SU-DHL-6 (cell line): ENCODE data around the gene DSN1.

ENCODE experiments used
- H2AFZ ChIP-seq: fragments of 200-600 bp; sonication (generic); 2 replicates; pipeline ENCODE4 v1.6.1; 2014; ENCODE audit warnings: low read depth, mild to moderate bottlenecking, moderate library complexity, mixed read lengths, antibody characterized with exemption, low read length; ENCODE audit not compliant: severe bottlenecking
- H3F3A ChIP-seq: fragments of 200-600 bp; shearing (Covaris generic); 2 replicates; pipeline ENCODE4 v1.6.0; 2016; ENCODE audit warnings: antibody characterized with exemption, mild to moderate bottlenecking; ENCODE audit not compliant: insufficient read depth
- H3K27ac ChIP-seq: fragments of 200-600 bp; sonication (generic); 2 replicates; pipeline ENCODE4 v1.5.1; 2016; ENCODE audit warnings: low read depth, mild to moderate bottlenecking, low read length, moderate library complexity, mixed read lengths
- H3K27me3 ChIP-seq: fragments of 200-600 bp; sonication (generic), shearing (Covaris generic); 2 replicates; pipeline ENCODE4 v1.6.0; 2014; ENCODE audit warnings: mild to moderate bottlenecking, low read length
- H3K36me3 ChIP-seq: fragments of 200-600 bp; sonication (generic); 2 replicates; pipeline ENCODE4 v1.6.1; 2014; ENCODE audit warnings: mild to moderate bottlenecking, low read length, mixed read lengths
- H3K4me2 ChIP-seq: fragments of 300-600, 200-600 bp; shearing (Covaris generic), sonication (generic); 2 replicates; pipeline ENCODE4 v1.6.0; 2014; ENCODE audit warnings: low read length, low read depth, mild to moderate bottlenecking; ENCODE audit not compliant: poor library complexity, severe bottlenecking
- H3K4me3 ChIP-seq: fragments of 200-600 bp; sonication (generic); 2 replicates; pipeline ENCODE4 v1.5.1; 2014; ENCODE audit warnings: antibody characterized with exemption, low read length, mild to moderate bottlenecking, mixed read lengths; ENCODE audit not compliant: insufficient read depth, poor library complexity, severe bottlenecking
- H3K79me2 ChIP-seq: fragments of 200-600 bp; sonication (generic); 2 replicates; pipeline ENCODE4 v1.6.1; 2014; ENCODE audit warnings: mild to moderate bottlenecking, low read length, moderate library complexity; ENCODE audit not compliant: insufficient read depth
- H3K9ac ChIP-seq: fragments of 200-600 bp; sonication (generic); 2 replicates; pipeline ENCODE4 v1.7.0; 2014; ENCODE audit warnings: mild to moderate bottlenecking, low read length
- H3K9me2 ChIP-seq: fragments of 200-600 bp; sonication (generic); replicated peaks from 2 replicates; pipeline ENCODE4 v1.6.1; 2014; ENCODE audit warnings: low read length; ENCODE audit not compliant: insufficient read depth
- H3K9me3 ChIP-seq: fragments of 200-600 bp; sonication (generic); 2 replicates; pipeline ENCODE4 v1.6.1; 2014; ENCODE audit warnings: low read length, mixed read lengths; ENCODE audit not compliant: insufficient read depth
- H4K20me1 ChIP-seq: fragments of 200-600 bp; sonication (generic); 2 replicates; pipeline ENCODE4 v1.6.1; 2014; ENCODE audit warnings: low read depth, mild to moderate bottlenecking, antibody characterized with exemption, low read length, moderate library complexity, mixed read lengths
- CTCF ChIP-seq: fragments of 200-600 bp; sonication (generic); IDR thresholded peaks from one replicate; pipeline ENCODE4 v1.5.1; 2017; ENCODE audit warnings: antibody characterized with exemption, mild to moderate bottlenecking, low read length, moderate library complexity; ENCODE audit not compliant: insufficient read depth, poor library complexity, severe bottlenecking
- EZH2phosphoT487 ChIP-seq: fragments of 200-600 bp; sonication (generic), shearing (Covaris generic); conservative IDR thresholded peaks from 2 replicates; pipeline ENCODE4 v1.6.1; 2018; ENCODE audit warnings: mild to moderate bottlenecking, antibody characterized with exemption, low read length, moderate library complexity, mixed read lengths

The DSN1 gene

GRCh38 chr20:36745927-36746659 is 27.5 kb downstream of the DSN1 start, which contains the start of gene NDRG3:
TSS of gene NDRG3 (minus strand) at chr20:36746090. CDS start at chr20:36721735, 24,355 bp downstream.
- Histone ChIP-seq H3K9me3 (no peaks in the 10 kb centered on the region), H3K36me3 (no peaks in the 10 kb centered on the region), H3F3A (peaks cover 33% of the 10 kb centered on the region; the same call in 1 of the 2 replicates), H3K27me3 (no peaks in the 10 kb centered on the region), H4K20me1 (no peaks in the 10 kb centered on the region), H3K27ac (peak within 1 kb of the TSS; percentile 54), H2AFZ (peak within 1 kb of the TSS; percentile 100), H3K79me2 (no peaks in the 10 kb centered on the region; the same call in none of the 2 replicates), H3K4me2 (peak within 1 kb of the TSS; percentile 95), H3K9ac (peak within 1 kb of the TSS; percentile 71), H3K9me2 (no peaks in the 10 kb centered on the region), H3K4me3 (peak within 1 kb of the TSS; percentile 80)
- TF ChIP-seq EZH2phosphoT487 = no peak
- peak; percentile 3 for TF ChIP-seq CTCF

- Histone ChIP-seq H3K36me3 (no peaks in the 10 kb centered on the region), H3K9me3 (no peaks in the 10 kb centered on the region), H3K27ac (no peak overlapping the region), H3K4me3 (peak overlapping the region; percentile 80), H3K27me3 (no peaks in the 10 kb centered on the region), H3F3A (peaks cover 37% of the 10 kb centered on the region; the same call in 1 of the 2 replicates), H4K20me1 (no peaks in the 10 kb centered on the region), H2AFZ (peak overlapping the region; percentile 90), H3K9ac (peak overlapping the region; percentile 71), H3K9me2 (no peaks in the 10 kb centered on the region), H3K79me2 (no peaks in the 10 kb centered on the region; the same call in none of the 2 replicates), H3K4me2 (peak overlapping the region; percentile 95)
- TF ChIP-seq EZH2phosphoT487 (no peak), CTCF (peak; percentile 24)
Measured at GRCh38 chr20:36745234-36745926, 28.2 kb downstream of the DSN1 start.

GRCh38 chr20:36744764-36745191 is 28.8 kb downstream of the DSN1 start:
- no peaks in the 10 kb centered on the region; the same call in none of the 2 replicates for H3K79me2 ChIP-seq
- TF ChIP-seq CTCF (no peak), EZH2phosphoT487 (no peak)
- H3K27ac ChIP-seq = no peak overlapping the region
- no peaks in the 10 kb centered on the region for H3K9me3 ChIP-seq
- H3K9me2 ChIP-seq = no peaks in the 10 kb centered on the region
- peak overlapping the region; percentile 71 for H3K9ac ChIP-seq
- H3K36me3 ChIP-seq = no peaks in the 10 kb centered on the region
- H2AFZ ChIP-seq = peak overlapping the region; percentile 90
- H3K4me2 ChIP-seq = peak overlapping the region; percentile 95
- peak overlapping the region; percentile 80 for H3K4me3 ChIP-seq
- H3F3A ChIP-seq = peaks cover 37% of the 10 kb centered on the region; the same call in 1 of the 2 replicates
- H3K27me3 ChIP-seq = no peaks in the 10 kb centered on the region
- H4K20me1 ChIP-seq = no peaks in the 10 kb centered on the region
